ENCODE measurements around the gene ATXN7L1.

GRCh38 chr7:105917659-105918058 lies 41.3 kb upstream of the ATXN7L1 start:
- TF ChIP-seq POLR2A (IDR thresholded peaks at IDR 0.05): no peak
- TF ChIP-seq CTCF (IDR thresholded peaks at IDR 0.05): no peak
- TF ChIP-seq EP300 (IDR thresholded peaks at IDR 0.05): no peak
